Vagina (tissue), 2 donors: ENCODE measurements around the gene ZDBF2.

ENCODE experiments used
- POLR2A ChIP-seq, 2 donors: fragments of 450-650 bp; IDR thresholded peaks; one replicate each; pipeline ENCODE4 v1.6.1; 2017; ENCODE audit warnings: antibody characterized with exemption in 2 of 2, mild to moderate bottlenecking in 2 of 2, moderate library complexity in 2 of 2
- TF ChIP-seq, protein P1 (sequence below), 3 experiments: fragments of 450-650 bp in 2 of 3; fragments of 200-600 bp in 1 of 3; sonication (generic) in 1 of 3; IDR thresholded peaks; one replicate each; pipeline ENCODE4 v1.5.1; 2017 to 2019; ENCODE audit warnings: antibody characterized with exemption in 3 of 3, mild to moderate bottlenecking in 2 of 3, moderate library complexity in 2 of 3

DNA sequence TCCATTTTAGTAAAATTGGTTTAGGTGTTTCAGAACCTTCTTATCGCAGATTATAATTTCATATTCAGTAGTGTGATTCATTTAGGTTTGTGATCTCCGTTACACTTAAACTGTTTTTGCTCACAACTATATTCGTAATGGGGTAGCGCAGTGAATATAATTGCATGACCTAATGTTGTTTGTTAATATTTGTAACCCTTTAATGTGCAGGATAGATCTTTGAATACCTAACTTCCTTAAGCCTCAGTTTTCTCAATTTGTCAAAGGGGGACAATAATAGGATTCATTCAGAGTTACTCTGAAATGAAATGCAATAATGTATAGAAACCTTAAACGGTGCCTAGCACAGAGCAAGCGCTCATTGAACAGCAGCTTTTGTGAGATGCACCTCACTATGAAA, 558 bp upstream of the ZDBF2 start:
- TF ChIP-seq POLR2A (IDR thresholded peaks at IDR 0.05) = no peak
- TF ChIP-seq, protein P1, sequence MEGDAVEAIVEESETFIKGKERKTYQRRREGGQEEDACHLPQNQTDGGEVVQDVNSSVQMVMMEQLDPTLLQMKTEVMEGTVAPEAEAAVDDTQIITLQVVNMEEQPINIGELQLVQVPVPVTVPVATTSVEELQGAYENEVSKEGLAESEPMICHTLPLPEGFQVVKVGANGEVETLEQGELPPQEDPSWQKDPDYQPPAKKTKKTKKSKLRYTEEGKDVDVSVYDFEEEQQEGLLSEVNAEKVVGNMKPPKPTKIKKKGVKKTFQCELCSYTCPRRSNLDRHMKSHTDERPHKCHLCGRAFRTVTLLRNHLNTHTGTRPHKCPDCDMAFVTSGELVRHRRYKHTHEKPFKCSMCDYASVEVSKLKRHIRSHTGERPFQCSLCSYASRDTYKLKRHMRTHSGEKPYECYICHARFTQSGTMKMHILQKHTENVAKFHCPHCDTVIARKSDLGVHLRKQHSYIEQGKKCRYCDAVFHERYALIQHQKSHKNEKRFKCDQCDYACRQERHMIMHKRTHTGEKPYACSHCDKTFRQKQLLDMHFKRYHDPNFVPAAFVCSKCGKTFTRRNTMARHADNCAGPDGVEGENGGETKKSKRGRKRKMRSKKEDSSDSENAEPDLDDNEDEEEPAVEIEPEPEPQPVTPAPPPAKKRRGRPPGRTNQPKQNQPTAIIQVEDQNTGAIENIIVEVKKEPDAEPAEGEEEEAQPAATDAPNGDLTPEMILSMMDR (IDR thresholded peaks at IDR 0.05) = no peak
